Activated CD8-positive, alpha-beta memory T cell treated with anti-CD3 and anti-CD28 coated beads, Interleukin-2, amount 10 ng/mL, durations not matched to agents 7 days and 5 days (primary cell): Measurements from ENCODE around the gene TOP3A. TPM values are rescaled to one million over a fixed set of nuclear protein-coding genes. Genes with fewer than 3 reads are reported as not detected.
"Not testable (repeated sequence)": the region's sequence is repeated elsewhere in the genome, so short reads cannot be mapped to it uniquely, and the experiment has no call there.

Experiments used
- ATAC-seq: fragments of 150-1000 bp; cut with Tn5 transposase; one replicate; pipeline ENCODE4 v1.10.0; 2021; ENCODE audit warnings: moderate library complexity
- CTCF ChIA-PET: fragments of 350-600 bp; sonication (Branson Sonifier 250); formaldehyde crosslinking; loops from one replicate; lab custom pipeline; 2021; ENCODE audit warnings: antibody characterized with exemption; lab: Charles Lee
- DNase-seq: peaks from one replicate; pipeline ENCODE4 v3.0.0-alpha.2; 2020
- H3K27ac Mint-ChIP-seq: one replicate; pipeline ENCODE4 v1.8.0; 2021; ENCODE audit warnings: mild to moderate bottlenecking, mixed read lengths
- H3K27me3 Mint-ChIP-seq: one replicate; pipeline ENCODE4 v1.8.0; 2021; ENCODE audit warnings: mixed read lengths
- H3K36me3 Mint-ChIP-seq: one replicate; pipeline ENCODE4 v1.8.0; 2021; ENCODE audit warnings: mild to moderate bottlenecking, mixed read lengths
- H3K4me1 Mint-ChIP-seq: one replicate; pipeline ENCODE4 v1.8.0; 2021; ENCODE audit warnings: mixed read lengths
- H3K4me3 Mint-ChIP-seq: one replicate; pipeline ENCODE4 v1.8.0; 2021; ENCODE audit warnings: mild to moderate bottlenecking, moderate library complexity, mixed read lengths
- H3K9me3 Mint-ChIP-seq: one replicate; pipeline ENCODE4 v1.8.0; 2022; ENCODE audit warnings: low read depth, mixed read lengths
- total RNA-seq, 2 experiments: library from RNA; stranded (reverse); gene quantifications; one replicate each; pipeline ENCODE4 v1.2.3, GENCODE V29; 2021

Gene TOP3A
- total RNA-seq, 2 experiments from 2014 or later = 75.9 to 78.4 TPM

GRCh38 chr17:18320301-18320700 is 5.5 kb upstream of the TOP3A start:
- CTCF ChIA-PET = interaction anchor here (0.8 to 1.9 kb wide), 8 partner anchors 8 to 175 kb away, joined by 3 to 14 read pairs (median 4); partner anchors contain the start of gene SHMT1
- Mint-ChIP-seq H3K9me3 (no peaks in the 10 kb centered on the region), H3K4me3 (no peak overlapping the region), H3K36me3 (peaks cover 31% of the 10 kb centered on the region), H3K4me1 (peaks cover 63% of the 10 kb centered on the region), H3K27ac (peak overlapping the region; percentile 44), H3K27me3 (no peaks in the 10 kb centered on the region)
- DNase-seq (no peak), ATAC-seq (no peak)

GRCh38 chr17:18319604-18320256 is 4.9 kb upstream of the TOP3A start:
- Mint-ChIP-seq H3K27me3 (no peaks in the 10 kb centered on the region), H3K9me3 (no peaks in the 10 kb centered on the region), H3K4me3 (no peak overlapping the region), H3K4me1 (peaks cover 58% of the 10 kb centered on the region), H3K27ac (peak overlapping the region; percentile 50), H3K36me3 (peaks cover 26% of the 10 kb centered on the region)
- ATAC-seq (no peak), DNase-seq (no peak)
- CTCF ChIA-PET = interaction anchor here (0.8 to 1.9 kb wide), 7 partner anchors 8 to 176 kb away, joined by 3 to 14 read pairs (median 4); no protein-coding TSS in a partner anchor

GRCh38 chr17:18318771-18319450 is 4.1 kb upstream of the TOP3A start:
- Mint-ChIP-seq H3K4me3 (no peak overlapping the region), H3K36me3 (peaks cover 22% of the 10 kb centered on the region), H3K9me3 (no peaks in the 10 kb centered on the region), H3K27ac (no peak overlapping the region), H3K4me1 (peaks cover 59% of the 10 kb centered on the region), H3K27me3 (no peaks in the 10 kb centered on the region)
- CTCF ChIA-PET = interaction anchor here (1.8 kb wide), 1 partner anchor 9 kb away, joined by 8 read pairs; no protein-coding TSS in a partner anchor
- no peak for DNase-seq
- ATAC-seq = no peak

- H3K36me3 Mint-ChIP-seq = peaks cover 26% of the 10 kb centered on the region
These were observed 3.3 kb upstream of the TOP3A start for GRCh38 chr17:18318117-18318516.

GRCh38 chr17:18315961-18316360 is 1.2 kb upstream of the TOP3A start:
- Mint-ChIP-seq H3K9me3 (no peaks in the 10 kb centered on the region), H3K4me1 (peaks cover 76% of the 10 kb centered on the region), H3K36me3 (peaks cover 34% of the 10 kb centered on the region), H3K4me3 (peak overlapping the region; percentile 88), H3K27ac (peak overlapping the region; percentile 99), H3K27me3 (no peaks in the 10 kb centered on the region)
- CTCF ChIA-PET = interaction anchor here (0.6 to 2.3 kb wide), 2 partner anchors 16 to 98 kb away, joined by 4 to 7 read pairs; no protein-coding TSS in a partner anchor
- ATAC-seq = no peak
- DNase-seq = no peak

More at GRCh38 chr17:18318117-18318516, 3.3 kb upstream of the TOP3A start:
- no peaks in the 10 kb centered on the region for H3K27me3 Mint-ChIP-seq
- CTCF ChIA-PET = no interaction called here
- no peak for DNase-seq
- no peaks in the 10 kb centered on the region for H3K9me3 Mint-ChIP-seq
- H3K27ac Mint-ChIP-seq = no peak overlapping the region
- no peak for ATAC-seq
- H3K4me1 Mint-ChIP-seq = peaks cover 67% of the 10 kb centered on the region
- peak overlapping the region; percentile 46 for H3K4me3 Mint-ChIP-seq

GRCh38 chr17:18315562-18315922 is 748 bp upstream of the TOP3A start:
- H3K36me3 Mint-ChIP-seq = peaks cover 36% of the 10 kb centered on the region
- ATAC-seq (peak; percentile 5), DNase-seq (no peak)

GRCh38 chr17:18314059-18314730 is 599 bp downstream of the TOP3A start:
- DNase-seq = no peak

More at GRCh38 chr17:18315562-18315922, 748 bp upstream of the TOP3A start:
- Mint-ChIP-seq H3K4me3 (peak overlapping the region; percentile 88), H3K9me3 (no peaks in the 10 kb centered on the region), H3K27me3 (no peaks in the 10 kb centered on the region), H3K27ac (peak overlapping the region; percentile 99), H3K4me1 (peaks cover 75% of the 10 kb centered on the region)
- CTCF ChIA-PET = interaction anchor here (2.3 kb wide), 1 partner anchor 17 kb away, joined by 7 read pairs; no protein-coding TSS in a partner anchor

GRCh38 chr17:18309202-18309601 is 5.6 kb downstream of the TOP3A start:
- CTCF ChIA-PET = no interaction called here
- Mint-ChIP-seq H3K9me3 (no peaks in the 10 kb centered on the region), H3K36me3 (peaks cover 50% of the 10 kb centered on the region), H3K27me3 (no peaks in the 10 kb centered on the region), H3K4me1 (peaks cover 33% of the 10 kb centered on the region), H3K27ac (no peak overlapping the region), H3K4me3 (no peak overlapping the region)
- no peak for ATAC-seq
- no peak for DNase-seq

More at GRCh38 chr17:18314059-18314730, 599 bp downstream of the TOP3A start:
- Mint-ChIP-seq H3K4me3 (peak overlapping the region; percentile 88), H3K36me3 (peaks cover 44% of the 10 kb centered on the region), H3K9me3 (no peaks in the 10 kb centered on the region), H3K27me3 (no peaks in the 10 kb centered on the region), H3K27ac (peak overlapping the region; percentile 99), H3K4me1 (peaks cover 68% of the 10 kb centered on the region)
- ATAC-seq = peak; percentile 11
- CTCF ChIA-PET = interaction anchor here (0.6 to 2.3 kb wide), 2 partner anchors 18 to 41 kb away, joined by 4 to 7 read pairs; no protein-coding TSS in a partner anchor

- H3K4me3 Mint-ChIP-seq, H3K27me3 Mint-ChIP-seq, CTCF ChIA-PET, H3K9me3 Mint-ChIP-seq, ATAC-seq, DNase-seq, H3K27ac Mint-ChIP-seq, H3K4me1 Mint-ChIP-seq: not testable (repeated sequence)
- H3K36me3 Mint-ChIP-seq = peaks cover 48% of the 10 kb centered on the region
These were observed 11.6 kb downstream of the TOP3A start for GRCh38 chr17:18303206-18303605.

GRCh38 chr17:18300725-18301480 is 13.9 kb downstream of the TOP3A start:
- H3K4me1 Mint-ChIP-seq = no peaks in the 10 kb centered on the region
- no peak overlapping the region for H3K4me3 Mint-ChIP-seq
- DNase-seq = no peak
- no peaks in the 10 kb centered on the region for H3K9me3 Mint-ChIP-seq
- H3K36me3 Mint-ChIP-seq = peaks cover 48% of the 10 kb centered on the region
- no peak overlapping the region for H3K27ac Mint-ChIP-seq
- no peaks in the 10 kb centered on the region for H3K27me3 Mint-ChIP-seq
- CTCF ChIA-PET = no interaction called here
- ATAC-seq = no peak

GRCh38 chr17:18298061-18298460 is 16.7 kb downstream of the TOP3A start:
- H3K9me3 Mint-ChIP-seq, H3K4me1 Mint-ChIP-seq, CTCF ChIA-PET, ATAC-seq, H3K4me3 Mint-ChIP-seq, H3K27ac Mint-ChIP-seq, H3K27me3 Mint-ChIP-seq, DNase-seq: not testable (repeated sequence)
- peaks cover 39% of the 10 kb centered on the region for H3K36me3 Mint-ChIP-seq

GRCh38 chr17:18291718-18292540 is 22.9 kb downstream of the TOP3A start:
- H3K4me3 Mint-ChIP-seq = no peak overlapping the region
- no peak for DNase-seq
- H3K27me3 Mint-ChIP-seq = no peaks in the 10 kb centered on the region
- ATAC-seq = no peak
- no peaks in the 10 kb centered on the region for H3K9me3 Mint-ChIP-seq
- H3K36me3 Mint-ChIP-seq = peaks cover 54% of the 10 kb centered on the region
- CTCF ChIA-PET = interaction anchor here (0.5 kb wide), 1 partner anchor 63 kb away, joined by 3 read pairs; no protein-coding TSS in a partner anchor
- H3K4me1 Mint-ChIP-seq = no peaks in the 10 kb centered on the region
- peak overlapping the region; percentile 10 for H3K27ac Mint-ChIP-seq
